GM12878 (cell line): ENCODE measurements around the gene PI16. TPM values are rescaled to one million over a fixed set of nuclear protein-coding genes. Genes with fewer than 3 reads are reported as not detected.

ENCODE experiments used
- ATAC-seq: fragments of 200-7000 bp; cut with Tn5 transposase; 3 replicates; pipeline ENCODE4 v1.9.1; 2020; ENCODE audit warnings: mild to moderate bottlenecking, moderate library complexity
- BruUV-seq: library from RNA; stranded (reverse); fragments of 400-500 nt; replicated peaks from 2 replicates; lab custom pipeline; 2021; lab: Mats Ljungman, UMichigan
- CTCF ChIA-PET: fragments of 300-600 bp; sonication (Branson Sonifier 250); formaldehyde crosslinking; extraction: SDS; loops from one replicate; lab custom pipeline; 2021; ENCODE audit warnings: inconsistent platforms; lab: Yijun Ruan, JAX
- POLR2A ChIA-PET: fragments of 350-600 bp; formaldehyde crosslinking; extraction: SDS; loops from one replicate; lab custom pipeline; 2021; ENCODE audit warnings: inconsistent platforms; lab: Charles Lee
- RAD21 ChIA-PET: fragments of 300-600 bp; sonication (Branson Sonifier 250); formaldehyde crosslinking; loops from one replicate; lab custom pipeline; 2023; ENCODE audit warnings: antibody characterized with exemption; ENCODE audit not compliant: unreplicated experiment; lab: Charles Lee
- SMC1A ChIA-PET: fragments of 300-600 bp; sonication (Branson Sonifier 250); formaldehyde crosslinking; loops from one replicate; lab custom pipeline; 2023; ENCODE audit not compliant: unreplicated experiment, uncharacterized antibody; lab: Charles Lee
- DNase-seq: peaks from one replicate; pipeline ENCODE4 v3.0.0-alpha.2; 2011; ENCODE audit warnings: low read depth, low spot score
- FAIRE-seq: peaks from 3 replicates; lab custom pipeline; 2011; peaks lifted over from hg19 to GRCh38; lab: Jason Lieb, UNC
- H2AFZ ChIP-seq: 2 replicates; pipeline ENCODE4 v1.6.0; 2011; ENCODE audit warnings: low read depth, low read length, control low read depth; ENCODE audit not compliant: control insufficient read depth
- H3K27ac ChIP-seq: 2 replicates; pipeline ENCODE4 v1.5.1; 2011; ENCODE audit warnings: control low read depth; ENCODE audit not compliant: control insufficient read depth, insufficient read depth
- H3K27me3 ChIP-seq, 2 experiments: replicated peaks in 1 of 2; 2 replicates each; pipeline versions ENCODE4 v1.6.0 to v1.6.1; 2011; ENCODE audit warnings: low read length in 1 of 2; ENCODE audit not compliant: control insufficient read depth in 2 of 2, insufficient read depth in 2 of 2
- H3K36me3 ChIP-seq, 2 experiments: 2 replicates each; pipeline ENCODE4 v1.5.1; 2011; ENCODE audit warnings: low read length in 1 of 2; ENCODE audit not compliant: control insufficient read depth in 2 of 2, insufficient read depth in 2 of 2
- H3K4me1 ChIP-seq: 2 replicates; pipeline ENCODE4 v1.6.1; 2011; ENCODE audit warnings: mild to moderate bottlenecking, low read length, moderate library complexity, mixed read lengths; ENCODE audit not compliant: control insufficient read depth, insufficient read depth
- H3K4me2 ChIP-seq: 2 replicates; pipeline ENCODE4 v1.6.0; 2011; ENCODE audit warnings: control low read depth; ENCODE audit not compliant: control insufficient read depth, insufficient read depth
- H3K4me3 ChIP-seq: fragments of 200-600 bp; sonication (generic); 2 replicates; pipeline ENCODE4 v1.5.1; 2016
- H3K79me2 ChIP-seq: 2 replicates; pipeline ENCODE4 v1.6.0; 2011; ENCODE audit warnings: low read length; ENCODE audit not compliant: control insufficient read depth, insufficient read depth
- H3K9ac ChIP-seq: 2 replicates; pipeline ENCODE4 v1.8.0; 2011; ENCODE audit warnings: low read length, control low read depth, mixed read lengths; ENCODE audit not compliant: control insufficient read depth, insufficient read depth
- H3K9me3 ChIP-seq: replicated peaks from 3 replicates; pipeline ENCODE4 v1.5.1; 2011; ENCODE audit warnings: mild to moderate bottlenecking, low read length; ENCODE audit not compliant: control insufficient read depth, insufficient read depth
- H4K20me1 ChIP-seq: 2 replicates; pipeline ENCODE4 v1.6.0; 2011; ENCODE audit not compliant: control insufficient read depth, insufficient read depth
- BMI1 ChIP-seq: fragments of 450-650 bp; IDR thresholded peaks from 2 replicates; pipeline ENCODE4 v1.6.1; 2016; ENCODE audit warnings: mild to moderate bottlenecking, moderate library complexity, borderline replicate concordance
- CBX3 ChIP-seq: fragments of 200-600 bp; sonication (generic); IDR thresholded peaks from 2 replicates; pipeline ENCODE4 v1.6.1; 2016; ENCODE audit warnings: low read depth, borderline replicate concordance
- CHD2 ChIP-seq: IDR thresholded peaks from 2 replicates; pipeline ENCODE4 v1.6.1; 2011; ENCODE audit warnings: low read depth, low read length, improper control_type of control experiment, borderline replicate concordance
- MYB ChIP-seq: fragments of 150-350 bp; IDR thresholded peaks from 2 replicates; pipeline ENCODE4 v1.6.1; 2014; ENCODE audit warnings: mild to moderate bottlenecking, low read depth, low read length, borderline replicate concordance
- NKRF ChIP-seq: fragments of 450-650 bp; conservative IDR thresholded peaks from 2 replicates; pipeline ENCODE4 v1.6.1; 2017; ENCODE audit warnings: mild to moderate bottlenecking, moderate library complexity
- POU2F2 ChIP-seq: IDR thresholded peaks from 3 replicates; pipeline ENCODE4 v1.6.1; 2011; ENCODE audit warnings: low read depth, mild to moderate bottlenecking, low read length, borderline replicate concordance
- RAD21 ChIP-seq: IDR thresholded peaks from 2 replicates; pipeline ENCODE4 v1.6.1; 2011; ENCODE audit warnings: mild to moderate bottlenecking, low read depth, low read length, moderate library complexity; ENCODE audit not compliant: insufficient read depth
- ZNF207 ChIP-seq: fragments of 450-650 bp; IDR thresholded peaks from 2 replicates; pipeline ENCODE4 v1.6.1; 2014; ENCODE audit warnings: antibody characterized with exemption, mild to moderate bottlenecking, borderline replicate concordance
- WGBS: methylation state at CpG from one replicate; pipeline ENCODE4 v1.1.6; 2016; ENCODE audit warnings: low lambda C conversion rate; ENCODE audit not compliant: insufficient replicate concordance, insufficient coverage; ENCODE audit errors: missing lambda C conversion rate; 5-methylcytosine and 5-hydroxymethylcytosine counted together
- in situ Hi-C: fragments of 300-500 bp; cut with MboI; formaldehyde crosslinking; loops from 9 replicates; pipeline ENCODE4 v1.14.3; 2018; ENCODE audit warnings: mixed read lengths
- intact Hi-C: fragments of 100-400 bp; cut with micrococcal nuclease; formaldehyde crosslinking; loops from one replicate; pipeline ENCODE4 v1.14.2; 2022; ENCODE audit not compliant: unreplicated experiment
- polyA plus RNA-seq, 11 experiments: library from polyadenylated mRNA; depleted of rRNA in 4 of 11; unstranded in 6 of 11; stranded (reverse) in 5 of 11; fragments of >200 nt; fragmentation: Nextera tagmentation in 4 of 11; fragmentation: Illumina TruSeq in 1 of 11; extraction: Ambion mirVana in 4 of 11; extraction: Trizol in 1 of 11; gene quantifications; 1 replicate in 1 of 11; 2 replicates in 10 of 11; pipeline versions ENCODE4 v1.2.1 to v1.2.3, GENCODE V29; 2011 to 2016; ENCODE audit warnings: inconsistent platforms in 2 of 11, missing spikeins in 2 of 11, low read depth in 1 of 11
- total RNA-seq, 4 experiments: library from RNA; depleted of rRNA in 3 of 4; stranded (reverse); fragments of >200 nt in 3 of 4; fragmentation: Illumina TruSeq in 1 of 4; extraction: Trizol in 1 of 4; gene quantifications; 2 replicates each; pipeline versions ENCODE4 v1.2.1 to v1.2.3, GENCODE V29; 2013 to 2021

Gene PI16
- total and polyA plus RNA-seq, 10 of the 15 experiments (the other 5 are each of a cell fraction or from before 2014, with no cell fraction given), result 0.08 to 0.12 TPM; not detected in 8

GRCh38 chr6:36929607-36930006 is 24.9 kb upstream of the PI16 start:
- 99% methylated on average over 5 of the region's 5 CpGs for WGBS
- no peak overlapping the region for H3K4me2 ChIP-seq
- H3K36me3 ChIP-seq, result no peaks in the 10 kb centered on the region
- intact Hi-C loops, result no loop called here
- no peak overlapping the region for H3K4me3 ChIP-seq
- ChIA-PET SMC1A (no interaction called here), RAD21 (no interaction called here), CTCF (no interaction called here), POLR2A (no interaction called here)
- in situ Hi-C loops, result no loop called here
- no peak for ATAC-seq
- no peak overlapping the region for H3K9ac ChIP-seq
- no peaks in the 10 kb centered on the region for H4K20me1 ChIP-seq
- no peak overlapping the region for H3K27ac ChIP-seq
- no peaks in the 10 kb centered on the region for H3K9me3 ChIP-seq
- peaks cover 12% of the 10 kb centered on the region for H3K4me1 ChIP-seq
- no peak for DNase-seq
- no peaks in the 10 kb centered on the region for H3K79me2 ChIP-seq
- TF ChIP-seq RAD21 (no peak), ZNF207 (no peak), CHD2 (no peak), NKRF (no peak), BMI1 (no peak), MYB (no peak), CBX3 (no peak), POU2F2 (no peak)
- FAIRE-seq, result no peak
- H3K27me3 ChIP-seq, result no peaks in the 10 kb centered on the region
- BruUV-seq, result no TSS peak
- no peak overlapping the region for H2AFZ ChIP-seq
